Thymus (tissue), 11 donors: ENCODE data around the gene CTH. TPM values are rescaled to one million over a fixed set of nuclear protein-coding genes. Genes with fewer than 3 reads are reported as not detected.

ENCODE experiments used
- DNase-seq, 9 donors: peaks; one replicate each; pipeline ENCODE4 v3.0.0-alpha.2; 2013; ENCODE audit warnings: low spot score in 9 of 9, low read depth in 6 of 9, missing footprints in 1 of 9
- H3K27ac ChIP-seq, 2 donors: one replicate each; pipeline ENCODE4 v1.5.1; 2013; ENCODE audit warnings: control low read depth in 1 of 2, low read depth in 1 of 2, low read length in 1 of 2, mild to moderate bottlenecking in 1 of 2, moderate library complexity in 1 of 2
- H3K27me3 ChIP-seq, 2 donors: one replicate each; pipeline ENCODE4 v1.5.1; 2013; ENCODE audit warnings: low read length in 1 of 2; ENCODE audit not compliant: control insufficient read depth in 2 of 2, insufficient read depth in 1 of 2
- H3K36me3 ChIP-seq, 2 donors: one replicate each; pipeline ENCODE4 v1.5.1; 2013; ENCODE audit warnings: low read length in 1 of 2, mild to moderate bottlenecking in 1 of 2, moderate library complexity in 1 of 2; ENCODE audit not compliant: control insufficient read depth in 2 of 2, insufficient read depth in 2 of 2
- H3K4me1 ChIP-seq, 2 donors: one replicate each; pipeline ENCODE4 v1.5.1; 2013; ENCODE audit warnings: low read length in 2 of 2; ENCODE audit not compliant: control insufficient read depth in 2 of 2, insufficient read depth in 2 of 2
- H3K4me3 ChIP-seq, 2 donors: one replicate each; pipeline ENCODE4 v1.5.1; 2013; ENCODE audit warnings: low read length in 2 of 2, control low read depth in 1 of 2, mild to moderate bottlenecking in 1 of 2
- H3K9me3 ChIP-seq, 2 donors: one replicate each; pipeline ENCODE4 v1.5.1; 2013; ENCODE audit warnings: low read length in 1 of 2, mild to moderate bottlenecking in 1 of 2; ENCODE audit not compliant: control insufficient read depth in 2 of 2, insufficient read depth in 1 of 2
- WGBS: extraction: QIAGEN DNeasy Blood & Tissue Kit; methylation state at CpG from one replicate; pipeline ENCODE4 v1.1.7; 2013; 5-methylcytosine and 5-hydroxymethylcytosine counted together
- polyA plus RNA-seq: library from polyadenylated mRNA; stranded (reverse); fragments of 200-250 nt; gene quantifications from one replicate; pipeline ENCODE4 v1.2.3, GENCODE V29; 2013
- total RNA-seq: library from RNA; stranded (reverse); fragments of 120-200 nt; gene quantifications from one replicate; pipeline ENCODE4 v1.2.4, GENCODE V29; 2013
- donor health status: healthy.

The CTH gene
- total and polyA plus RNA-seq, 2 donors, result 1.4 to 2.8 TPM

GRCh38 chr1:70376196-70376595, 34.9 kb upstream of the CTH start:
- no peaks in the 10 kb centered on the region for H3K9me3 ChIP-seq
- no peak for DNase-seq
- H3K27ac ChIP-seq, result no peak overlapping the region
- no peaks in the 10 kb centered on the region for H3K27me3 ChIP-seq
- WGBS, result 60% methylated on average over 6 of the region's 6 CpGs
- H3K4me3 ChIP-seq, result no peak overlapping the region
- H3K4me1 ChIP-seq, result no peaks in the 10 kb centered on the region
- no peaks in the 10 kb centered on the region for H3K36me3 ChIP-seq

DNA sequence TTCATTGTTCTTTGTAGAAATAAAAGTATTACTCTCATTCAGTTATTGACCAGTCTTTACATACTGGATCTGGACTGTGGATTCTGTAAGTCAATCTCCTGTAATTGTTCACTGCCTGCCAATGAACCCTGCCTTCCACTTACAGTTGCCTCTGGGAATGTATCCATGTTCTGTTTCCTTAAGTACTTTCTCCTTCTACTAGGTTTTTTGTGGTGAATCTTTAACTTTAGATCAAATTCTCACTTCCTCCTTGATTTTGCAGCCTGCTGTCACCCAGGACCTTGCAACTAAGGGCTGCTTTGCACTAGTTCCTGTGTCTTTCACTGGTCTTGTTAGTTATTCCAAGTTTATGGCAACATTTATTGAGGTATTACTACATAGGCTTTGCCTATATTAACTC, 28.4 kb upstream of the CTH start:
- Histone ChIP-seq H3K27me3 (no peaks in the 10 kb centered on the region), H3K9me3 (no peaks in the 10 kb centered on the region), H3K4me3 (no peak overlapping the region), H3K4me1 (no peaks in the 10 kb centered on the region), H3K36me3 (no peaks in the 10 kb centered on the region), H3K27ac (no peak overlapping the region)
- DNase-seq, result no peak

DNA sequence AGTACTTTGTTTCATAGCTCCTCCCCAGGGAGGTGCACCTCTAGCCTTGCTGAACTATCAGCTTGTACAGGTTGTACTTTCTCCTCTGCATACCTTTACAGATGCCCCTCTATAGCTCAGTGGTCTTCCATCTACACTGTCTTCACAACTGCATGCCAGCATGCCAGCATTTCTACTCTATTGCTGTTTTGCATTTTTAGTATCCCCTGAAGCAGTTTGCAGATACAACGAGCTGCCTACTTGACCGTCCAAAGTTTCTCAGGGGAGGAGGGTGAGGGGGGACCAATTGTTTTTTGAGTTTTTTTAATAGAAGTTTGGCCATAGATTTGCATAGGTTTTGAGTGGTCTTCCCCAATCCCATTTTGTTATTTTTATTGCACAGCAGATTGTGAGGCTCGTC, 27.6 kb upstream of the CTH start:
- 96% methylated on average over 3 of the region's 3 CpGs for WGBS
- no peak overlapping the region for H3K27ac ChIP-seq
- no peaks in the 10 kb centered on the region for H3K9me3 ChIP-seq
- H3K4me1 ChIP-seq, result no peaks in the 10 kb centered on the region
- no peaks in the 10 kb centered on the region for H3K27me3 ChIP-seq
- H3K36me3 ChIP-seq, result no peaks in the 10 kb centered on the region
- no peak overlapping the region for H3K4me3 ChIP-seq
- no peak for DNase-seq

GRCh38 chr1:70384542-70384941, 26.5 kb upstream of the CTH start:
- Histone ChIP-seq H3K4me1 (no peaks in the 10 kb centered on the region), H3K4me3 (no peak overlapping the region), H3K36me3 (no peaks in the 10 kb centered on the region), H3K27ac (no peak overlapping the region), H3K27me3 (no peaks in the 10 kb centered on the region), H3K9me3 (no peaks in the 10 kb centered on the region)
- no peak for DNase-seq
- 99% methylated on average over 2 of the region's 2 CpGs for WGBS

DNA sequence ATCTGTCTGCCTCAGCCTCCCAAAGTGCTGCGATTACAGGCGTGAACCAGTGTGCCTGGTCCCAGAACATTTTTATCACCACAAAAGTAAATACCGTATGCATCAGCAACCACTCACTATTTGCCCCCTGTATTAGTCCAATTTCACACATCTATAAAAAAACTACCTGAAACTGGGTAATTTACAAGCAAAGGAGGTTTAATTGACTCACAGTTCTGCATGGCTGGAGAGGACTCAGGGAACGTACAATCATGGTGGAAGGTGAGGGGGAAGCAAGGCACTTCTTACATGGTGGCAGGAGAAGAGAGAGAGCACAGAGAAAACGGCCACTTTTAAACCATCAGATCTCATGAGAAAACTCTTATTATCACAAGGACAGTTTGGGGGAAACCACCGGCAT, 25.6 kb upstream of the CTH start:
- DNase-seq, result no peak
- no peaks in the 10 kb centered on the region for H3K27me3 ChIP-seq
- H3K4me1 ChIP-seq, result no peaks in the 10 kb centered on the region
- no peak overlapping the region for H3K27ac ChIP-seq
- H3K4me3 ChIP-seq, result no peak overlapping the region
- H3K9me3 ChIP-seq, result no peaks in the 10 kb centered on the region
- H3K36me3 ChIP-seq, result no peaks in the 10 kb centered on the region
- WGBS, result 97% methylated on average over 6 of the region's 6 CpGs

- no peaks in the 10 kb centered on the region for H3K4me1 ChIP-seq
- H3K36me3 ChIP-seq, result no peaks in the 10 kb centered on the region
- H3K4me3 ChIP-seq, result no peak overlapping the region
- H3K27ac ChIP-seq, result no peak overlapping the region
- DNase-seq, result no peak
- WGBS, result 97% methylated on average over 2 of the region's 2 CpGs
- no peaks in the 10 kb centered on the region for H3K27me3 ChIP-seq
- no peaks in the 10 kb centered on the region for H3K9me3 ChIP-seq
Observed at GRCh38 chr1:70386121-70386520, 24.9 kb upstream of the CTH start.

DNA sequence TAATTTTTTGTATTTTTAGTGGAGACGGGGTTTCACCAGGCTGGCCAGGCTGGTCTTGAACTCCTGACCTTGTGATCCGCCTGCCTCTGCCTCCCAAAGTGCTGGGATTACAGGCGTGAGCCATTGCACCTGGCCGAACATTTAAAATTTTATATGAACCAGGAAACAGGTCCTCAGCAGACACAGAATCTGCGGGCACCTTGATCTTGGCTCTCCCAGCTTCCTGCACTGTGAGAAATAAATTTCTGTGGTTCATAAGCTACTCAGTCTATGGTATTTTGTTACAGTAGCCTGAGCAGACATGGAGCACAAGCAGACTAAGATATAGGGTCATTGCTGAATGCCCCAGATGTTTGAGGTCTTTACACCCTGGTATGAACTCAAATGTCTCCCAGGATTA, 23.6 kb upstream of the CTH start:
- H3K4me3 ChIP-seq, result no peak overlapping the region
- no peaks in the 10 kb centered on the region for H3K27me3 ChIP-seq
- H3K36me3 ChIP-seq, result no peaks in the 10 kb centered on the region
- H3K4me1 ChIP-seq, result no peaks in the 10 kb centered on the region
- H3K9me3 ChIP-seq, result no peaks in the 10 kb centered on the region
- DNase-seq, result no peak
- 94% methylated on average over 5 of the region's 5 CpGs for WGBS
- no peak overlapping the region for H3K27ac ChIP-seq

DNA sequence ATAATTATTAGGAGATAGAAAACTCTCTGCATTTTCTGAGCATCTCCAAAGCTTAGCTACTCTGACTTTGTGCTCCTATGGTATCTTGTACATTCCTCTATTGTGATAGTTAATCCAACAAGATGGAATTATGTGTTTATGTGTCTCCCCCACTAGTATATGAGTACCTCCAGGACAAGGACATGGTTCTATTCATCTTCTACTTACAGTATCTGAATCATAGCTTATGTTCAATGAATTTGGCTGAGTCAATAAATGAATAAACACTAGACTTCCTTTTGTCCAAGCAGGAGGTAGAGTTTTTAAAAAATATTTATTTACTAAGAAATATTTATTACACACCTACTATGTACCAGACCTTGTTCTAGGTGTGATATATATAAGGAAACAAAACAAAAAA, 18.4 kb upstream of the CTH start:
- Histone ChIP-seq H3K36me3 (no peaks in the 10 kb centered on the region), H3K4me1 (no peaks in the 10 kb centered on the region), H3K27me3 (no peaks in the 10 kb centered on the region), H3K27ac (no peak overlapping the region), H3K4me3 (no peak overlapping the region), H3K9me3 (no peaks in the 10 kb centered on the region)
- no peak for DNase-seq

DNA sequence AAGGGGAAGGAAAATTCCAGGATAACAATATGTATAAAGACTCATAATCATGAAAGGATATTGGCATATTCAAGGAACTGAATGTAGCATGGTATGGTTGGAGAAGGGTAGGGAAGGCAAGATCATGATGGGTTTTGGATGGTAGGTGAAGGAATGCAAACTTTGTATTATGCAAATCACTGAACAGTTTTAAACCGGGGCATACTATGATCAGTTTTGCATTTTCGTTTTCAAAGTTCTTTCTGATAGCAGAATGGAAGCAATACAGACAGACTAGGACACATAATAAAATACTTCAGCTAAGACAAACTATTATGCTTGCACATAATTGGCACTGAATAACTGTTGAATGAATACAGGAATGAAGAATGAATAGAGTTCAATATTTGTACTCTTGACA, 14.5 kb upstream of the CTH start:
- H3K4me3 ChIP-seq, result no peak overlapping the region
- DNase-seq, result no peak
- H3K9me3 ChIP-seq, result no peaks in the 10 kb centered on the region
- 91% methylated on average over 2 of the region's 2 CpGs for WGBS
- H3K4me1 ChIP-seq, result no peaks in the 10 kb centered on the region
- no peaks in the 10 kb centered on the region for H3K27me3 ChIP-seq
- no peaks in the 10 kb centered on the region for H3K36me3 ChIP-seq
- no peak overlapping the region for H3K27ac ChIP-seq

GRCh38 chr1:70397013-70397412, 14.1 kb upstream of the CTH start:
- DNase-seq, result no peak
- Histone ChIP-seq H3K4me3 (no peak overlapping the region), H3K4me1 (no peaks in the 10 kb centered on the region), H3K27ac (no peak overlapping the region), H3K27me3 (no peaks in the 10 kb centered on the region), H3K36me3 (no peaks in the 10 kb centered on the region), H3K9me3 (no peaks in the 10 kb centered on the region)
- 96% methylated on average over 7 of the region's 7 CpGs for WGBS
